Right ventricle myocardium superior (tissue), 1 donor: ENCODE results near the gene EPHA6. TPM values are rescaled to one million over a fixed set of nuclear protein-coding genes. Genes with fewer than 3 reads are reported as not detected.

Experiments used
- ATAC-seq: fragments of 200-7000 bp; cut with Tn5 transposase; one replicate; pipeline ENCODE4 v1.9.1; 2020; ENCODE audit warnings: mild to moderate bottlenecking; ENCODE audit not compliant: poor library complexity
- DNase-seq: peaks from one replicate; pipeline ENCODE4 v3.0.0-alpha.2; 2020
- intact Hi-C: fragments of 100-400 bp; cut with DNase I; formaldehyde crosslinking; loops from one replicate; pipeline ENCODE4 v1.11.2; 2022
- total RNA-seq: library from RNA; stranded (reverse); fragmentation: NEBNext Ultra II Directional; extraction: Animal tissue kit (Norgen Biotek cat#: 25700); gene quantifications from one replicate; pipeline ENCODE4 v1.2.1, GENCODE V29; 2021
- donor health status: DM: no; HTN: yes; CAD: no; lungs with severe emphysema.

EPHA6 gene
- total RNA-seq, 1 donor from 2014 or later = 0.70 TPM

- ATAC-seq = no peak
- no peak for DNase-seq
- intact Hi-C loops = no loop called here
These were observed 844.4 kb downstream of the EPHA6 start for GRCh38 chr3:97658668-97659285.

- no peak for DNase-seq
- ATAC-seq = no peak
- intact Hi-C loops = no loop called here
These were observed 847.9 kb downstream of the EPHA6 start for GRCh38 chr3:97662264-97662663.

- ATAC-seq (no peak), DNase-seq (no peak)
- intact Hi-C loops = no loop called here
These were observed 848.4 kb downstream of the EPHA6 start for GRCh38 chr3:97662762-97663161.

GRCh38 chr3:97665896-97666295, 851.5 kb downstream of the EPHA6 start:
- DNase-seq (no peak), ATAC-seq (no peak)
- intact Hi-C loops = no loop called here

GRCh38 chr3:97670952-97671351, 856.6 kb downstream of the EPHA6 start:
- ATAC-seq = no peak
- intact Hi-C loops = no loop called here
- DNase-seq = no peak

GRCh38 chr3:97673357-97673997, 859.1 kb downstream of the EPHA6 start:
- DNase-seq (no peak), ATAC-seq (no peak)
- intact Hi-C loops = no loop called here

GRCh38 chr3:97674461-97674860, 860.1 kb downstream of the EPHA6 start:
- ATAC-seq = no peak

GRCh38 chr3:97680210-97680609, 865.8 kb downstream of the EPHA6 start:
- intact Hi-C loops = no loop called here
- DNase-seq = no peak
- no peak for ATAC-seq

More at GRCh38 chr3:97674461-97674860, 860.1 kb downstream of the EPHA6 start:
- no peak for DNase-seq
- intact Hi-C loops = no loop called here

GRCh38 chr3:97680696-97681095, 866.3 kb downstream of the EPHA6 start:
- intact Hi-C loops = no loop called here
- no peak for ATAC-seq
- no peak for DNase-seq

GRCh38 chr3:97684490-97684889, 870.1 kb downstream of the EPHA6 start:
- intact Hi-C loops = no loop called here
- no peak for ATAC-seq
- DNase-seq = no peak

GRCh38 chr3:97686258-97686657, 871.9 kb downstream of the EPHA6 start:
- ATAC-seq = no peak
- DNase-seq = no peak
- intact Hi-C loops = no loop called here

GRCh38 chr3:97687734-97688133, 873.3 kb downstream of the EPHA6 start:
- DNase-seq = no peak
- no peak for ATAC-seq
- intact Hi-C loops = no loop called here

- DNase-seq (no peak), ATAC-seq (no peak)
- intact Hi-C loops = no loop called here
These were observed 874.7 kb downstream of the EPHA6 start for GRCh38 chr3:97689111-97689510.

- intact Hi-C loops = no loop called here
- ATAC-seq (no peak), DNase-seq (no peak)
These were observed 875.6 kb downstream of the EPHA6 start for GRCh38 chr3:97689962-97690361.

GRCh38 chr3:97691354-97691753, 877.0 kb downstream of the EPHA6 start:
- intact Hi-C loops = no loop called here
- DNase-seq (no peak), ATAC-seq (no peak)

- intact Hi-C loops = no loop called here
- no peak for ATAC-seq
These were observed 878.0 kb downstream of the EPHA6 start for GRCh38 chr3:97692389-97692788.

GRCh38 chr3:97692831-97693230, 878.4 kb downstream of the EPHA6 start:
- no peak for ATAC-seq
- intact Hi-C loops = no loop called here
- DNase-seq = no peak

More at GRCh38 chr3:97692389-97692788, 878.0 kb downstream of the EPHA6 start:
- DNase-seq = no peak

- DNase-seq = no peak
- no peak for ATAC-seq
- intact Hi-C loops = no loop called here
These were observed 880.5 kb downstream of the EPHA6 start for GRCh38 chr3:97694876-97695275.

GRCh38 chr3:97698691-97699090, 884.3 kb downstream of the EPHA6 start:
- no peak for DNase-seq
- intact Hi-C loops = no loop called here
- no peak for ATAC-seq

- intact Hi-C loops = no loop called here
- no peak for ATAC-seq
- no peak for DNase-seq
These were observed 885.5 kb downstream of the EPHA6 start for GRCh38 chr3:97699889-97700288.

- intact Hi-C loops = no loop called here
- no peak for DNase-seq
- ATAC-seq = no peak
These were observed 891.4 kb downstream of the EPHA6 start for GRCh38 chr3:97705764-97706163.
